GM19043 (cell line): ENCODE data around the gene SOX1.

Experiments
- ATAC-seq: cut with Tn5 transposase; IDR thresholded peaks from one replicate; pipeline ENCODE4 v1.9.1; 2021; ENCODE audit warnings: low read depth; ENCODE audit not compliant: unreplicated experiment

SOX1 gene

GRCh38 chr13:112071723-112072533, 5.0 kb downstream of the SOX1 start:
- no peak for ATAC-seq

DNA sequence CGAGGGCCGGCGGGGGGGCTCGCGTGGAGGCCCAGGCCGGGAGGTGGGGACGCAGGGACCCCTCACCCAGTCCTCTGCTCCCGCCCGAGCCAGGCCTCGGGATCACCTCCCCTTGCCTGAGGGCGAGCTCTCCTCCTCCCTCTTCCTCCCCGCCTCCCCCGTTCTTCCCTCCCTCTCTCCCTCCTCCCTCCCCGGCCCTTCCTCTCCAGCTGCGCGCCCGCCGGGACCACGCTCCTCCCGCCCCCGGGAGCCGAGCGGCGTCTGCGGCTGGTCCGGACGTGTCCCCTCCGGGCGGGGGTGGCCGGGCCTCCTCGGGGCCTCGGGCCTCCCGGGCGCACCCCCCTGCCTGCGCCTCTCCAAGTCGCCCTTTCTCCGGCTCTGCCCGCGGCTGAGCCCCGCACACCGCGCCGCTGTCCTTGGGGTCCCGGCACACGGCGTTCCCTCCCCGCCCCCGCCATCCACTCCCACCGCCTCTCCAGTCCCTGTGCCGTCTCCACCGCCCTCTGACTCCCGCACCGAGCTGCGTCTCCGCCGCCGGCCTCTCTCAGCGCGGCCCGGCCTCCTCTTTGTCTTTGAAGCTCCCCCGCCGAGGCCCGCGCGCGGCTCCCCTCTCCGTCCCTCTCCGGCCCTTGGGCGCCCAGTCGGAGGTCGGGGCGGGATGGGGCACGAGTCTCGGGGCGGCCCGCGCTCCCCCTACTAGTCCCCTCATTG, 5.7 kb downstream of the SOX1 start:
- ATAC-seq = no peak

DNA sequence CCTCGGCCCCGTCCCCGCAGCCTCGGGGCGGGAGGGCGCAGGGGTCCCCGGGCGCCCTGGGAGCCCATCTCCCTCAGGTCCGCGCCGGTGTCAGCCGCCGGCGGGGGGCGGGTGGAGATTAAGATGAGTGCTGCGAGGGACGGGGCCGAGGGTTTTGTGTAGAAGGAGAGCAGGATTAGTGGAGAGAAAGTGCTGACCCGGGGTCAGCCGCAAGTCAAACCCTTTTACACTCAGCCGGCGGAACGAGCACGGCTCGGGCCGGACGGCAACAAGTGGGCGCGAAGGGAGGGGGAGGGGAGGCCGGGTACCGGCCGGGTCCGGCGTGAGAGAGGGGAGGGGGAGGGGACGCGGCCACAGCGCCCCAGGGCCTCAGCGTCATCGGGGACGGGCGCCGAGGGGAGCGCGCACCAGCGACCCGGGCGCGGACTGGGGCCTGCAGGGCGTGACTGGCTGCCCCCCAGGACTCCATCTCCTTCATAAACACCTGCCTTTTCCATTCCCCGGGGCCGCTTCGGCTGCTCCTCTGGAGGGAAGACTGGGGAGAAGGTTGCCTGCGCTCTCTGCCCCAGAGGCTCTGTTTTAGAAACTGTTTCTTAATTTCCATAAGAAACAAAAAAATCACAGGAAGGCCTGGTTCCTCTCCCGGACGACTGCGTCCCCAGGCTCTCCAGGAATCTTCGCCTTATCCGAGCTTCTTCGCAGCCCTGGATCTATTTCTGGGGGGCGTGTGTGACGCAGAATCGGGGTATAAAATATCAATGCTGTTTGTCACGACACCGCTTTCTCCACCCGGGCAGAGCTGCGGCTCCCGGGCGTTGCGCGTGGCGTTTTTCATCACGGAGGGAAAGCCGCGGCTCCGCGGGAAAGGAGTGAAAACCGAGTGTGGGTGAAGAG, 6.5 kb downstream of the SOX1 start:
- no peak for ATAC-seq

- ATAC-seq = no peak
Measured at GRCh38 chr13:112074139-112074865, 7.4 kb downstream of the SOX1 start.

- ATAC-seq = no peak
Measured at GRCh38 chr13:112077729-112078128, 10.8 kb downstream of the SOX1 start.

DNA sequence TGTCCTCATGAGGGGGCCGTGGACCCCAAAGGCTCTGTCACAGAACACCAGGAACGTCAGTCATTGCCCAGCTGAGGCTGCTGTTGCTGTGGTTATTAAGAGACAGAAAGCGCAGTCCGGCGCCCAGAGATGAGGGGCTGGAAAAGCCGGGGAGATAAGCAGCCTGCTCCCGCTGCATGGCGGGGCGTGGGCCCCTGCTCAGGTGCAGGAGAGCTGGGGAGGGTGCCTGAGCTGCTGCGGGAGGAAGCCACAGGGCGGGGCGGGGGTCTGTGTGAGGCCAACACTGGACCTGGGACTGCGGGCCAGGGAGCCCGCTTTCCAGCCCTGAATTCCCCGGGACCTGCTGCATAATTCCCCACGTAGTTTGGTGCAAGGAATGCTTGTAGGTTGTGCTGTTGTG, 11.3 kb downstream of the SOX1 start:
- ATAC-seq = no peak

GRCh38 chr13:112078879-112079531, 12.1 kb downstream of the SOX1 start:
- no peak for ATAC-seq

DNA sequence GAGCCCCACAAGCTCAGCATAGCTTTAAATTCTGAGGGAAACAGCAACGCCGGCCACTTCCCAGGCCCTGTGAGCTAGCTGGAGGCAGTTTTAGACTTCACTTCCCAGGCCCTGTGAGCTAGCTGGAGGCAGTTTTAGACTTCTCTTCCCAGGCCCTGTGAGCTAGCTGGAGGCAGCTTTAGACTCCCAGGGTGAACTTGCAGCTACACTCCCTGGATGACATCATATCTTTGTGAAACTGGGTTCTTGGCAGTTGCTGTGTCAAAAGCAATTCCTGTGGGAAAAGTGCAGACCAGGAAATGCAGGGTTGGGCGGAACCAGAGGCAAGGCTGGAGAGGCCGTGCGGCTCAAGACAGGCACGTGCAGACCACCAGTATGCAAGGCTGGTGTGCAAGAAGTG, 12.7 kb downstream of the SOX1 start:
- ATAC-seq = no peak

DNA sequence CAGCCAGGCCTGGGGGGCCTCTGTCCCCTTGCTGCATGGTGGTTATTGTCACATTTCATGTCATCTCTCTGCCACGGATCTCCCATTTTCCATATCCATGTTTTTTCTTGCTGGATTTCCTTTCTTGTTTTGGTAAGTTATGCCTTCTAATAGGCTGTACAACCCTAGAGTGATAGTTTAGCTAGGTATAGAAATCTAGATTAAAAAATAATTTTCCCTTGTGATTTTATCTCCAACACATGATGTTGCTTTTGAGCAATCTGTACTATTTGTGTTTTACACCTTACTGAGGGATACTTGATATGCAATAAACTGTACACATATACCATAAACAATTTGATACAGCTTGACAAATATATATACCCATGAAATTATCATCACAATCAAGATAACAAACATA, 17.0 kb downstream of the SOX1 start:
- ATAC-seq = no peak

- ATAC-seq = no peak
Measured at GRCh38 chr13:112092453-112092852, 25.5 kb downstream of the SOX1 start.

GRCh38 chr13:112095354-112095753, 28.4 kb downstream of the SOX1 start:
- ATAC-seq = no peak

DNA sequence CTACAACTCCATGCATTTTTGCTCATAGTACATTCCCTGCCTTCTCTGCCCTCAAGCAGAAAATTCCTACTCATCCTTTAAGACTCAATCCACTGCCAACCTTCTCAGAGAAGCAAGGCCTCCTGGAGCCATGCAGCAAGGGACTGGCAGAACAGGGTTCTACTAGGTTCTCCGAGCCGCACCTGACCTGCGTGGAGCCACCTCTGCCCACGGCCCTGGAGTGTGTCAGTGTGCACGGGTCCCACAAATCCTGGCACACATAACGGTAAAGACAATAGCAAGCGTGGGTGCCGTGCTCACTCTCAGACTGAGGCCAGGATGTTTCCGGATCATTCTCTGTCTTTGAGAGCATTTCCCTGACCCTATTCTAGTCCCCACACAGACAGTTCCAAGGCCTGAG, 30.0 kb downstream of the SOX1 start:
- ATAC-seq = no peak

DNA sequence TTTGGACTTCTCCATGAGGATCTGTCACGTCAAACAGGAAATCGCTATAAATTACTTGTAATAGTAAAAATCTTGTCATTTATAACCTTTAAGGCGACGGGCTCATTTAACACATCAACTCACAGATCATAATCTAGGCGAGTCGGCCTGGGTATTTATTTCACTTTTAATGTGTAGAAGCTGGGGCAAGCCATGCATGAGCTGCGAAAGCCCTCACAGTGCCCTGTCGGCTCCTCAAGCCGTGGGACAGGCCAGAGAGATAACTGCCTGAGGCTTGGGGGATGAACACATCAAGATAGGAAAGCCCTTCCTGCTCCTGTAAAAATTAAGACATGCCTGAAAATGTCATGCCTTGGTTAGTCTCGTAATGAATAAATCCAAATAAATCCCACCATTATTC, 30.8 kb downstream of the SOX1 start:
- no peak for ATAC-seq

GRCh38 chr13:112098699-112099098, 31.8 kb downstream of the SOX1 start:
- no peak for ATAC-seq

- no peak for ATAC-seq
Measured at GRCh38 chr13:112101360-112101930, 34.5 kb downstream of the SOX1 start.

DNA sequence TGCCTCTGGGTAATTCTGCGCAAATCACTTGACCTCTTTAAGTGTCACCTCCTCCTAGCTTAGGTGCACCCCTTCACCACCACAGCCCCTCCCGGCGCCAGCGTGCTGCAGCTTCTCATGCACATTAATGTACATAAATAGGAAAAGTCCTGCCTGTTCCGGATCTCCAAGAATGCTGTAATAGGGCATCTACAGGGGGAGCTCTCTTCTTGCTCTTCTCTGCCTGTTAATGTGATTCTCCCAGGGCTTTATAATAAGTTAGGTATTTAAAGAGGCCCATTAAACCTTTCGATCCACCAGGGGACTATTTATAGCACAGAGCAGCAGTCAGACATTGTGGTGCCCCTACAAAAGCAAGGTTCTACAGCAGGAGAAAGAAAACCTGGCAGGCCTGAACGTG, 35.3 kb downstream of the SOX1 start:
- ATAC-seq = no peak

DNA sequence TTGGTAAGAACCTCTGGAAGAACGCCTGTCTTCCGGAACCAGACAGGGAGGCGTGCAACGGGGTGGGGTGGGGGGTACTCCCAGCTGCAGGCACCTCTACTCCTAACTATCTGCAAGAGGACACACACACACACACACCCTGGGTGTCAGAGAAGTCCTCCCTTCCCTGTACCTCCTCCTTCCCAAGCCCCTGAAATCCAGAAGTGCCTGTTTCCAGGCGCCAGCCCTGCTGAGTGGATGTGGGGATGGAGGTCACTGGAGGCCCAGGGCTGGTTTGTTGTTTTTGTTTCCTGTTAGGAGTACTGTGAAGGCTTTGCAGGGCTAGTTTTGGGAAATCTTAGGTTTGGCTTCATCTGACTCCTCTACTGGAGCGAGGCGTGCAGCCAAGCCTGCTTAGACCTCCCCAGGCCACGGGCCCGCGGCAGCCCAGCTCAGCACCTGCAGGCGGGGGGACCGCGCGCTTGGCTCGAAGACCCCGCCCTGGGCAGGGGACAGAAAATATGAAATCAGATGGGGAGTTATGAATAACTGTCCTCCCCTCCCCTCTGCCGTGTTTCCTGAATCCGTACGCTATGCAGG, 36.4 kb downstream of the SOX1 start:
- ATAC-seq = no peak

DNA sequence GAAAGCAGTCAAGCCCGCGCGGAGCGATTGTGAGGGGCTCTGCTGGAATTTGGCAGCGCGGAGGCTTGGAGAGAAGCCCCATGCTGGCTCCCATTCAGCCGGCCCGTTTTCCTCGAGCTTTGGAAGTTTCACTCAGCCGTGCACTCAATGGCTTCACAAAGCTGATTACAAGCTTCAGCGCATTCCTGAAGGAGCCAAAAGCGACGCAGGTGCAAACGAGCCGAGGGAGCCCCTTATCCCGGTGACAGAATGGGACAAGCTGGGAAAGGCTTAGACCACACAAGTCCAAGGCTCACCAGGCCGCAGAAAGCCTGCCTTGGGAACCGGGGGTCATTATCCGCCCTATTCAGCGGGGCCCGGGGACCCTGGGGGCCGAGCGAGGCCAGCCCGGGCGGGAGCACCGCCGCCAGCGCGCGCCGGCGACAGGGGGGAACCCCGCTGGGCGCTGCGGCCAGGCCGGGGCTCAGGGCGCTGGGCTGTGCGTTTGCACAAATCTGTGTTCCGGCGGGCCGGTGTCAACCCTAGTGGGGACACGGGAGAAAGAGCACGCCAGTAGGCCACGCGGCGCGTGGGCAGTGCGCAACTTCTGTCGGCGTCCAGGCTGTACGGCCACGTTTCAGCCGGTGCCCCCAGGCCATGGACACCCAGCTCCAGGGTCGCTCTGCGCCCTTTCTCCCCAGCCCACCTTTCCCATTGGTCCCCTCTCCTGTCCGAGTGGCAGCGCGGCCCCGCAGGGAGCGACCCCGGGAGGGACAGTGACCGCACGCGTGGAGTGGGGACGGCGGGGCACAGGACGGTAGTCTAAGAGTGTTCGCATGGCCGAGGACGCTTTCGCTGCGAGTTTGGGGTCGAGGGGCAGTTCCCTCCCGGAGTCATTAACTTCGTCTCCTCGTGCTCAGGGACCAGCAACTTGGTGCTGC, 37.3 kb downstream of the SOX1 start:
- no peak for ATAC-seq
